PC-3 (cell line): ENCODE results near the gene MEI1. TPM values are rescaled to one million over a fixed set of nuclear protein-coding genes. Genes with fewer than 3 reads are reported as not detected.

Source experiments
- ATAC-seq: fragments of 200-7000 bp; cut with Tn5 transposase; 2 replicates; pipeline ENCODE4 v1.9.1; 2020; ENCODE audit warnings: mild to moderate bottlenecking, moderate library complexity
- BruUV-seq: library from RNA; stranded (reverse); fragments of 400-500 nt; replicated peaks from 2 replicates; lab custom pipeline; 2021; lab: Mats Ljungman, UMichigan
- CTCF ChIA-PET: fragments of 300-600 bp; sonication (Branson Sonifier 250); formaldehyde crosslinking; loops from one replicate; lab custom pipeline; 2022; ENCODE audit warnings: antibody characterized with exemption; lab: Charles Lee
- POLR2A ChIA-PET: fragments of 300-600 bp; sonication (Branson Sonifier 250); formaldehyde crosslinking; loops from one replicate; lab custom pipeline; 2022; ENCODE audit warnings: antibody characterized with exemption; ENCODE audit not compliant: unreplicated experiment; lab: Charles Lee
- DNase-seq: peaks from one replicate; pipeline ENCODE4 v3.0.0-alpha.2; 2015
- H2AFZ ChIP-seq: fragments of 300-600 bp; sonication (generic); 2 replicates; pipeline ENCODE4 v1.6.0; 2016; ENCODE audit warnings: antibody characterized with exemption, low read length
- H3F3A ChIP-seq: fragments of 300-600 bp; sonication (generic); one replicate; pipeline ENCODE4 v1.6.0; 2017; ENCODE audit warnings: antibody characterized with exemption, low read length, control low read depth, mild to moderate bottlenecking; ENCODE audit not compliant: unreplicated experiment
- H3K27ac ChIP-seq: fragments of 300-600 bp; sonication (generic); 2 replicates; pipeline ENCODE4 v1.5.1; 2016; ENCODE audit warnings: mild to moderate bottlenecking, low read length
- H3K27me3 ChIP-seq: fragments of 300-600 bp; sonication (generic); 2 replicates; pipeline ENCODE4 v1.6.1; 2016; ENCODE audit warnings: low read length, mixed read lengths
- H3K36me3 ChIP-seq: fragments of 300-600 bp; sonication (generic); 2 replicates; pipeline ENCODE4 v1.6.1; 2016; ENCODE audit warnings: low read depth, mixed run types, low read length, mixed read lengths
- H3K4me1 ChIP-seq: fragments of 300-600 bp; sonication (generic); 2 replicates; pipeline ENCODE4 v1.5.1; 2016; ENCODE audit warnings: low read length; ENCODE audit not compliant: insufficient read depth
- H3K4me2 ChIP-seq: fragments of 300-600 bp; sonication (generic); 2 replicates; pipeline ENCODE4 v1.6.0; 2016; ENCODE audit warnings: low read length
- H3K4me3 ChIP-seq: fragments of 300-600 bp; sonication (generic); 2 replicates; pipeline ENCODE4 v1.5.1; 2016; ENCODE audit warnings: mild to moderate bottlenecking, low read length, mixed read lengths
- H3K79me2 ChIP-seq: fragments of 300-600 bp; sonication (generic); 2 replicates; pipeline ENCODE4 v1.6.1; 2017; ENCODE audit warnings: low read length, mixed read lengths
- H3K9ac ChIP-seq: fragments of 300-600 bp; sonication (generic); 2 replicates; pipeline ENCODE4 v1.6.0; 2016; ENCODE audit warnings: mild to moderate bottlenecking, low read length
- H3K9me2 ChIP-seq: fragments of 300-600 bp; sonication (generic); replicated peaks from 2 replicates; pipeline ENCODE4 v1.6.1; 2016; ENCODE audit warnings: mixed run types, low read length, mixed read lengths
- H3K9me3 ChIP-seq: fragments of 300-600 bp; sonication (generic); 2 replicates; pipeline ENCODE4 v1.6.1; 2016; ENCODE audit warnings: low read length, mixed read lengths
- H4K20me1 ChIP-seq: fragments of 300-600 bp; sonication (generic); 2 replicates; pipeline ENCODE4 v1.6.1; 2016; ENCODE audit warnings: low read length, mixed read lengths
- EZH2 ChIP-seq: fragments of 300-600 bp; sonication (generic); IDR thresholded peaks from one replicate; pipeline ENCODE4 v1.6.1; 2017; ENCODE audit warnings: antibody characterized with exemption, mild to moderate bottlenecking, low read length; ENCODE audit not compliant: unreplicated experiment
- EZH2phosphoT487 ChIP-seq: fragments of 300-600 bp; sonication (generic); IDR thresholded peaks from 2 replicates; pipeline ENCODE4 v1.6.1; 2018; ENCODE audit warnings: mild to moderate bottlenecking, antibody characterized with exemption, low read length, borderline replicate concordance
- intact Hi-C: fragments of 100-400 bp; cut with micrococcal nuclease; formaldehyde crosslinking; loops from 2 replicates; pipeline ENCODE4 v1.9.0; 2023
- total RNA-seq: library from RNA; depleted of rRNA; stranded (reverse); fragments of >200 nt; gene quantifications from 2 replicates; pipeline ENCODE4 v1.2.3, GENCODE V29; 2014
- TF ChIP-seq, protein P1 (sequence below): fragments of 300-600 bp; sonication (generic); conservative IDR thresholded peaks from 2 replicates; pipeline ENCODE4 v1.5.1; 2017; ENCODE audit warnings: antibody characterized with exemption, low read depth, mild to moderate bottlenecking, low read length

MEI1 gene
- total RNA-seq, 1 experiment from 2014 or later = 1.4 TPM

DNA sequence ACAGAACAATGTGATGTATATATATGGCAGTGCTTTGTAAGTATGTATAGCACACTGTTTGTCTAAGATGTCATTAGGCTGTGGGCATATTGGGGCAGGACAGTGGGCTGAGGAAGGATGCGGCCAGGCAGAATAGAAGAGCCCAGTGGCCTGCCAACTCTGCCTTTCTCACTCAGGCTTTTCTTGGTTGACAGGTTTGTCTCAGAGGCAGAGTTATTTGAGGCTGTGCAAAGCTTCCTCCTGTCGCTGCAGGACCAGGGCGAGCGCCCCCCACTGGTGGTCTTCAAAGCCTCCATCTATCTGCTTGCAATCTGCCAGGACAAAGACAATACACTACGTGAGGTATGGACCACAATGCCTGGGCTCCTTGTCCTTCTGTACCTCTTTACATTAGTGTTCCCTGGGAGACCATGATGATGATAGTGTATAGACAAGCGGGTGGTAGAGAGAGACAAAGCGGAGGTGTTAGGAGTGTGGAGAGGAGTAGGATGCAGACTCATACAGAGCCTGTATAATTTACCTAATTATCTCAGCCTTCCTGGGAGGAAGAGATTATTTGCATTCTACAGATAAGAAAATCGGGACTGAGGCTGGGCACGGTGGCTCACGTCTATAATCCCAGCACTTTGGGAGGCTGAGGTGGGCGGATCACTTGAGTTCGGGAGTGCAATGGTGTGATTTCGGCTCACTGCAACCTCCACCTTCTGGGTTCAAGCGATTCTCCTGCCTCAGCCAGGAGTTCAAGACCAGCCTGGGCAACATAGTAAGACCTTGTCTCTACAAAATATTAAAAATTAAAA, 63.9 kb downstream of the MEI1 start:
- Histone ChIP-seq H3K4me1 (no peaks in the 10 kb centered on the region), H4K20me1 (no peaks in the 10 kb centered on the region), H3K4me3 (no peak overlapping the region), H3K9ac (no peak overlapping the region), H3K9me2 (no peaks in the 10 kb centered on the region), H3K27me3 (no peaks in the 10 kb centered on the region), H3F3A (no peaks in the 10 kb centered on the region), H3K9me3 (no peaks in the 10 kb centered on the region), H3K36me3 (no peaks in the 10 kb centered on the region), H3K4me2 (no peak overlapping the region), H2AFZ (no peak overlapping the region), H3K27ac (no peak overlapping the region), H3K79me2 (no peaks in the 10 kb centered on the region)
- CTCF ChIA-PET = no interaction called here
- POLR2A ChIA-PET = no interaction called here
- no TSS peak for BruUV-seq
- ATAC-seq = no peak
- TF ChIP-seq EZH2phosphoT487 = no peak
- TF ChIP-seq, protein P1, sequence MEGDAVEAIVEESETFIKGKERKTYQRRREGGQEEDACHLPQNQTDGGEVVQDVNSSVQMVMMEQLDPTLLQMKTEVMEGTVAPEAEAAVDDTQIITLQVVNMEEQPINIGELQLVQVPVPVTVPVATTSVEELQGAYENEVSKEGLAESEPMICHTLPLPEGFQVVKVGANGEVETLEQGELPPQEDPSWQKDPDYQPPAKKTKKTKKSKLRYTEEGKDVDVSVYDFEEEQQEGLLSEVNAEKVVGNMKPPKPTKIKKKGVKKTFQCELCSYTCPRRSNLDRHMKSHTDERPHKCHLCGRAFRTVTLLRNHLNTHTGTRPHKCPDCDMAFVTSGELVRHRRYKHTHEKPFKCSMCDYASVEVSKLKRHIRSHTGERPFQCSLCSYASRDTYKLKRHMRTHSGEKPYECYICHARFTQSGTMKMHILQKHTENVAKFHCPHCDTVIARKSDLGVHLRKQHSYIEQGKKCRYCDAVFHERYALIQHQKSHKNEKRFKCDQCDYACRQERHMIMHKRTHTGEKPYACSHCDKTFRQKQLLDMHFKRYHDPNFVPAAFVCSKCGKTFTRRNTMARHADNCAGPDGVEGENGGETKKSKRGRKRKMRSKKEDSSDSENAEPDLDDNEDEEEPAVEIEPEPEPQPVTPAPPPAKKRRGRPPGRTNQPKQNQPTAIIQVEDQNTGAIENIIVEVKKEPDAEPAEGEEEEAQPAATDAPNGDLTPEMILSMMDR = peak; percentile 44
- DNase-seq = peak; percentile 5
- intact Hi-C loops = no loop called here

DNA sequence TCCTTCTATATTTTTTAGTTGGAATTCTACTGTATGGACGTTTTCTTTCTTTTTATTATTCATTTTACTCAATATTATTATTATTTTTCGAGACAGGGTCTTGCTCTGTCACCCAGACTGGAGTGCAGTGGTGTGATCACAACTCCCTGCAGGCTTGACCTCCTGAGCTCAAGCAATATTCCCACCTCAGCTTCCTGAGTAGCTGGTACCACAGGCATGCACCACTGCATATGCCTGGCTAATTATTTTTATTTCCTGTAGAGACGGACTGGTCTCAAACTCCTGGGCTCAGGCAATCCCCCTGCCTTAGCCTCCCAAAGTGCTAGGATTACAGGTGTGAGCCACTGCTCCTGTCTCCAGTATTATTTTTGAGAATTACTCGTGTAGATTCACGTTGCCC, 67.2 kb downstream of the MEI1 start:
- no peaks in the 10 kb centered on the region for H3K9me3 ChIP-seq
- H3K4me3 ChIP-seq = no peak overlapping the region
- BruUV-seq = no TSS peak
- no peaks in the 10 kb centered on the region for H3F3A ChIP-seq
- TF ChIP-seq EZH2 (no peak), EZH2phosphoT487 (no peak)
- TF ChIP-seq, protein P1 = no peak
- no peaks in the 10 kb centered on the region for H4K20me1 ChIP-seq
- POLR2A ChIA-PET = no interaction called here
- no peak for DNase-seq
- H3K9me2 ChIP-seq = no peaks in the 10 kb centered on the region
- H2AFZ ChIP-seq = no peak overlapping the region
- CTCF ChIA-PET = no interaction called here
- ATAC-seq = no peak
- no peak overlapping the region for H3K4me2 ChIP-seq
- no peaks in the 10 kb centered on the region for H3K79me2 ChIP-seq
- intact Hi-C loops = no loop called here
- H3K27me3 ChIP-seq = no peaks in the 10 kb centered on the region
- no peaks in the 10 kb centered on the region for H3K36me3 ChIP-seq
- no peaks in the 10 kb centered on the region for H3K4me1 ChIP-seq
- H3K9ac ChIP-seq = no peak overlapping the region
- no peak overlapping the region for H3K27ac ChIP-seq

DNA sequence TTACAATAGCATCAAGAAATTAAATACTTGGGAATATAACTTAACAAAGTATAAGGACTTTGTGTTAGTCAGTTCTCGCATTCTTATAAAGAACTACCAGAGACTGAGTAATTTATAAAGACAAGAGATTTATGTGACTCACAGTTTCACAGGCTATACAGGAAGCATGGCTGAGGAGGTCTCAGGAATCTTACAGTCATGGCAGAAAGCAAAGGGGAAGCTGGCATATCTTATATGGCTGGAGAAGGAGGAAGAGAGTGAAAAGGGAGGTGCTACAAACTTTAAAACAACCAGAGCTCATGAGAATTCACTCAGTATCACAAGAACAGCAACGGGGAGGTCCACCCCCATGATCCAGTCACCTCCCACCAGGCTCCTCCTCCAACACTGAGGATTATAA, 69.1 kb downstream of the MEI1 start:
- BruUV-seq = no TSS peak
- no peak overlapping the region for H3K4me2 ChIP-seq
- DNase-seq (peak; percentile 25), ATAC-seq (no peak; the same call in 1 of the 2 replicates)
- H3K36me3 ChIP-seq = no peaks in the 10 kb centered on the region
- no peaks in the 10 kb centered on the region for H3K9me2 ChIP-seq
- H3K79me2 ChIP-seq = no peaks in the 10 kb centered on the region
- H3K9ac ChIP-seq = no peak overlapping the region
- H3K27me3 ChIP-seq = no peaks in the 10 kb centered on the region
- no peaks in the 10 kb centered on the region for H4K20me1 ChIP-seq
- ChIA-PET POLR2A (no interaction called here), CTCF (no interaction called here)
- no peak overlapping the region for H3K27ac ChIP-seq
- no peak overlapping the region for H3K4me3 ChIP-seq
- TF ChIP-seq EZH2phosphoT487 (no peak), EZH2 (no peak)
- TF ChIP-seq, protein P1 = no peak
- no peaks in the 10 kb centered on the region for H3K9me3 ChIP-seq
- no peak overlapping the region; the same call in 1 of the 2 replicates for H2AFZ ChIP-seq
- H3K4me1 ChIP-seq = peaks cover 10% of the 10 kb centered on the region
- no peaks in the 10 kb centered on the region for H3F3A ChIP-seq
- intact Hi-C loops = no loop called here
